ENCODE results near the gene BRD7. TPM values are rescaled to one million over a fixed set of nuclear protein-coding genes. Genes with fewer than 3 reads are reported as not detected.

Gene BRD7
- total and polyA plus RNA-seq, 10 of the 15 experiments (the other 5 are each of a cell fraction or from before 2014, with no cell fraction given), result 16.9 to 74.7 (median 52.0) TPM

DNA sequence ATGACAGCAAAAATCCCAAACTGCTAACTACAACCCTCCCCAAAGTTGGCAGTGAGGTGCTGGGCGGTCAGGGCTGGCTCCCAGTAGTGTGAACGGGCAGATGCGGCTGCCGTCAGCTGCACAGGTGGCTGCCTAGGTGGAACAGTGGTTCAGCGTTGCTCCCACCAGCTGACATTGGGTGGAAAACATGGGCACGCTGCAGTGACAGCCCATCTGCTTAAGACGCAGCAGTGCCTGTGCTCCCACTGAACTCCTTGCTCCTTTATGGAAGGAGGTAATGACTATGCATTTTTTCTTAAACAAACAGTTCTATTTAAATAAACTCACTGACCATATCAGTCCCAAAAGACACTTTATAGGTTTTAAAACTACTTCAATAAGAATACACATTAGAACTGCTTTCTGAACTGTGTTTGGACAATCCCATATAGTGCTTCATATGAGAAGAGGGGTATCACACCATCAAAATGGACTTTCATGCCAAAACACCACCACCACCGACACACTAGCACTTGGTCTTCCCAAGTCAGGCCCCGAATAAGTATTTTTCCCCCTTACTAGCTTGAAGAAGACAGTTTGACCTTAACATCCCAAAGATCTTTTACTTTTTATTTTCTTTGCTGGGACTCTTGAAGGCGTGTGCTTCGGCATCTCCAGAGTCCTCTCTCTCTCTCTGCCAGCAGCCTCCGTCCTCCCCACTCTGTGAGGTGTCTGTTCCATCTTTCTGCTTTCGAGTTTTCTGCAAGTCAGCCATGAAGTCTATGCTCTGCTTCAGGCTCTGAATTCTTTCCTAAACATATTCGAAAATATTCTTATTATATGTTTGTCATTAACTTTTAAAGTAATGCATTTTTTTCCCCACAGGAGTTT is 34.4 kb downstream of the BRD7 start:
- ChIA-PET RAD21 (ENCODE audit: unreplicated experiment) (no interaction called here), POLR2A (no interaction called here), CTCF (interaction anchor here (0.9 to 1.5 kb wide), 2 partner anchors 21 to 33 kb away, joined by 3 to 8 read pairs; no protein-coding TSS in a partner anchor), SMC1A (ENCODE audit: uncharacterized antibody, unreplicated experiment) (interaction anchor here (0.6 kb wide), 1 partner anchor 59 kb away, joined by 3 read pairs; no protein-coding TSS in a partner anchor)
- no peak for ATAC-seq
- BruUV-seq (replicated peaks), result no TSS peak
- 90% methylated on average over 14 of the region's 14 CpGs for WGBS (ENCODE audit: insufficient coverage, insufficient replicate concordance, low lambda C conversion rate, missing lambda C conversion rate)
- in situ Hi-C loops (cut with MboI) (no loop called here), intact Hi-C loops (cut with micrococcal nuclease; ENCODE audit: unreplicated experiment) (no loop called here)
- DNase-seq (ENCODE audit: low read depth, low spot score), result no peak
- H3K4me2 ChIP-seq (ENCODE audit: control insufficient read depth, insufficient read depth), result no peak overlapping the region
- no peak overlapping the region for H3K4me3 ChIP-seq
- TF ChIP-seq EGR1 (IDR thresholded peaks at IDR 0.05; ENCODE audit: borderline replicate concordance in 1 of 2, low read depth in 2 of 2, low read length in 2 of 2) (no peak), NKRF (conservative IDR thresholded peaks at IDR 0.05) (no peak), CBX3 (IDR thresholded peaks at IDR 0.05; ENCODE audit: borderline replicate concordance, low read depth) (no peak), POLR2A (IDR thresholded peaks at IDR 0.05; ENCODE audit: low read depth, low read length) (0 out of 2 replicates have a peak, but pooled peaks have one; percentile 24), TARDBP (IDR thresholded peaks at IDR 0.05; ENCODE audit: borderline replicate concordance) (no peak), TBL1XR1 (IDR thresholded peaks at IDR 0.05; ENCODE audit: low read depth, low read length) (no peak), ZNF207 (IDR thresholded peaks at IDR 0.05; ENCODE audit: borderline replicate concordance) (no peak), ZNF687 (IDR thresholded peaks at IDR 0.05) (no peak)
- H2AFZ ChIP-seq (ENCODE audit: control insufficient read depth, low read depth, low read length), result no peak overlapping the region
- FAIRE-seq, result no peak
- H3K9ac ChIP-seq (ENCODE audit: control insufficient read depth, insufficient read depth, low read length), result no peak overlapping the region
- H3K27ac ChIP-seq (ENCODE audit: control insufficient read depth, insufficient read depth), result no peak overlapping the region
- H4K20me1 ChIP-seq (ENCODE audit: control insufficient read depth, insufficient read depth), result no peaks in the 10 kb centered on the region
- H3K9me3 ChIP-seq (replicated peaks; ENCODE audit: control insufficient read depth, insufficient read depth, low read length), result no peaks in the 10 kb centered on the region
- no peaks in the 10 kb centered on the region for H3K27me3 ChIP-seq (replicated peaks in 1 of 2; ENCODE audit: control insufficient read depth in 2 of 2, insufficient read depth in 2 of 2, low read length in 1 of 2)
- peaks cover 4 to 12% of the 10 kb centered on the region in 2 experiments; a peak in 3 of 4 replicates for H3K36me3 ChIP-seq (ENCODE audit: control insufficient read depth in 2 of 2, insufficient read depth in 2 of 2, low read length in 1 of 2)
- no peaks in the 10 kb centered on the region for H3K4me1 ChIP-seq (ENCODE audit: control insufficient read depth, insufficient read depth, low read length)
- H3K79me2 ChIP-seq (ENCODE audit: control insufficient read depth, insufficient read depth, low read length), result no peaks in the 10 kb centered on the region

All from GM12878 (cell line).